GM23338 (cell line): ENCODE measurements around the gene NEK6. TPM values are rescaled to one million over a fixed set of nuclear protein-coding genes. Genes with fewer than 3 reads are reported as not detected.

Source experiments
- ATAC-seq: fragments of 200-7000 bp; cut with Tn5 transposase; 3 replicates; pipeline ENCODE4 v1.9.1; 2020
- DNase-seq: peaks from one replicate; pipeline ENCODE4 v3.0.0-alpha.2; 2015; ENCODE audit warnings: low spot score
- H2AFZ ChIP-seq: fragments of 200-600 bp; sonication (generic); 2 replicates; pipeline ENCODE4 v1.8.0; 2016; ENCODE audit warnings: antibody characterized with exemption, mild to moderate bottlenecking, moderate library complexity
- H3F3A ChIP-seq: fragments of 200-600 bp; sonication (generic); replicated peaks from 2 replicates; pipeline ENCODE4 v1.8.0; 2017; ENCODE audit warnings: antibody characterized with exemption, mixed run types, low read depth
- H3K27ac ChIP-seq: fragments of 200-600 bp; sonication (generic); 2 replicates; pipeline ENCODE4 v1.6.1; 2016; ENCODE audit warnings: low read depth
- H3K27me3 ChIP-seq: fragments of 200-600 bp; sonication (generic); 2 replicates; pipeline ENCODE4 v1.8.0; 2016; ENCODE audit warnings: mild to moderate bottlenecking, mixed run types, moderate library complexity; ENCODE audit not compliant: insufficient read depth
- H3K36me3 ChIP-seq: fragments of 200-600 bp; sonication (generic); 2 replicates; pipeline ENCODE4 v1.8.0; 2016; ENCODE audit warnings: mild to moderate bottlenecking; ENCODE audit not compliant: insufficient read depth
- H3K4me1 ChIP-seq: fragments of 200-600 bp; sonication (generic); 2 replicates; pipeline ENCODE4 v1.8.0; 2016; ENCODE audit warnings: mild to moderate bottlenecking, moderate library complexity; ENCODE audit not compliant: insufficient read depth
- H3K4me2 ChIP-seq: fragments of 200-600 bp; sonication (generic); 2 replicates; pipeline ENCODE4 v1.7.1; 2017; ENCODE audit warnings: mixed run types
- H3K4me3 ChIP-seq: fragments of 200-600 bp; sonication (generic); 2 replicates; pipeline ENCODE4 v1.6.1; 2016; ENCODE audit warnings: mixed run types
- H3K79me2 ChIP-seq: fragments of 200-600 bp; sonication (generic); replicated peaks from 2 replicates; pipeline ENCODE4 v1.8.0; 2017; ENCODE audit warnings: mild to moderate bottlenecking; ENCODE audit not compliant: insufficient read depth
- H3K9me2 ChIP-seq: fragments of 200-600 bp; sonication (generic); 2 replicates; pipeline ENCODE4 v1.8.0; 2017; ENCODE audit not compliant: insufficient read depth
- H4K20me1 ChIP-seq: fragments of 200-600 bp; sonication (generic); replicated peaks from 2 replicates; pipeline ENCODE4 v1.8.0; 2017; ENCODE audit warnings: mild to moderate bottlenecking; ENCODE audit not compliant: insufficient read depth
- H3K27ac Mint-ChIP-seq: 2 replicates; pipeline ENCODE4 v1.8.0; 2020; ENCODE audit warnings: inconsistent platforms, mild to moderate bottlenecking, moderate library complexity, mixed read lengths
- H3K27me3 Mint-ChIP-seq: 3 replicates; pipeline ENCODE4 v1.8.0; 2022; ENCODE audit warnings: low read depth, mild to moderate bottlenecking, moderate library complexity, mixed read lengths, inconsistent platforms; ENCODE audit not compliant: insufficient read depth, poor library complexity
- H3K36me3 Mint-ChIP-seq: 3 replicates; pipeline ENCODE4 v1.8.0; 2021; ENCODE audit warnings: low read depth, mild to moderate bottlenecking, inconsistent platforms, moderate library complexity, mixed read lengths
- H3K4me1 Mint-ChIP-seq: 3 replicates; pipeline ENCODE4 v1.8.0; 2020; ENCODE audit warnings: mild to moderate bottlenecking, inconsistent platforms, mixed read lengths
- H3K4me3 Mint-ChIP-seq: 3 replicates; pipeline ENCODE4 v1.8.0; 2021; ENCODE audit warnings: moderate library complexity, mild to moderate bottlenecking, inconsistent platforms, mixed read lengths
- H3K9me3 Mint-ChIP-seq: 3 replicates; pipeline ENCODE4 v1.8.0; 2020; ENCODE audit warnings: moderate library complexity, mild to moderate bottlenecking, inconsistent platforms, mixed read lengths
- EZH2 ChIP-seq: fragments of 200-600 bp; sonication (generic); IDR thresholded peaks from one replicate; pipeline ENCODE4 v1.8.0; 2017; ENCODE audit warnings: antibody characterized with exemption, mild to moderate bottlenecking, low read depth; ENCODE audit not compliant: unreplicated experiment
- EZH2phosphoT487 ChIP-seq: fragments of 200-600 bp; sonication (generic); IDR thresholded peaks from one replicate; pipeline ENCODE4 v1.8.1; 2018; ENCODE audit warnings: antibody characterized with exemption; ENCODE audit not compliant: unreplicated experiment
- JUNB ChIP-seq: IDR thresholded peaks from one replicate; pipeline ENCODE4 v1.6.1; 2016; ENCODE audit warnings: antibody characterized with exemption; ENCODE audit not compliant: unreplicated experiment
- NANOG ChIP-seq: IDR thresholded peaks from 2 replicates; pipeline ENCODE4 v1.6.1; 2016; ENCODE audit warnings: antibody characterized with exemption, borderline replicate concordance
- POLR2AphosphoS5 ChIP-seq: IDR thresholded peaks from 2 replicates; pipeline ENCODE4 v1.6.1; 2016; ENCODE audit warnings: antibody characterized with exemption, low read depth
- polyA plus RNA-seq: library from polyadenylated mRNA; unstranded; fragments of >200 nt; fragmentation: Nextera tagmentation; extraction: Ambion mirVana; gene quantifications from 2 replicates; pipeline ENCODE4 v1.2.1, GENCODE V29; 2016
- total RNA-seq: library from RNA; depleted of rRNA; stranded (reverse); fragments of >200 nt; shearing (Covaris generic); gene quantifications from 2 replicates; pipeline ENCODE4 v1.2.3, GENCODE V29; 2014
- TF ChIP-seq, protein P1 (sequence below): IDR thresholded peaks from one replicate; pipeline ENCODE4 v1.6.1; 2018; ENCODE audit warnings: antibody characterized with exemption; ENCODE audit not compliant: unreplicated experiment
- TF ChIP-seq, protein P2 (sequence below): fragments of 250-450 bp; sonication (Bioruptor Pico); IDR thresholded peaks from 2 replicates; pipeline ENCODE4 v1.5.0; 2020; ENCODE audit warnings: mild to moderate bottlenecking, moderate library complexity
- TF ChIP-seq, protein P3 (sequence below), 2 experiments: fragments of 200-600 bp in 1 of 2; sonication (generic) in 1 of 2; conservative IDR thresholded peaks; 2 replicates each; pipeline versions ENCODE4 v1.5.1 to v1.6.1; 2016 to 2017; ENCODE audit warnings: antibody characterized with exemption in 2 of 2, low read depth in 2 of 2, mild to moderate bottlenecking in 2 of 2, moderate library complexity in 1 of 2

NEK6 gene
- total and polyA plus RNA-seq, 2 experiments from 2014 or later, result 8.1 to 11.2 TPM

DNA sequence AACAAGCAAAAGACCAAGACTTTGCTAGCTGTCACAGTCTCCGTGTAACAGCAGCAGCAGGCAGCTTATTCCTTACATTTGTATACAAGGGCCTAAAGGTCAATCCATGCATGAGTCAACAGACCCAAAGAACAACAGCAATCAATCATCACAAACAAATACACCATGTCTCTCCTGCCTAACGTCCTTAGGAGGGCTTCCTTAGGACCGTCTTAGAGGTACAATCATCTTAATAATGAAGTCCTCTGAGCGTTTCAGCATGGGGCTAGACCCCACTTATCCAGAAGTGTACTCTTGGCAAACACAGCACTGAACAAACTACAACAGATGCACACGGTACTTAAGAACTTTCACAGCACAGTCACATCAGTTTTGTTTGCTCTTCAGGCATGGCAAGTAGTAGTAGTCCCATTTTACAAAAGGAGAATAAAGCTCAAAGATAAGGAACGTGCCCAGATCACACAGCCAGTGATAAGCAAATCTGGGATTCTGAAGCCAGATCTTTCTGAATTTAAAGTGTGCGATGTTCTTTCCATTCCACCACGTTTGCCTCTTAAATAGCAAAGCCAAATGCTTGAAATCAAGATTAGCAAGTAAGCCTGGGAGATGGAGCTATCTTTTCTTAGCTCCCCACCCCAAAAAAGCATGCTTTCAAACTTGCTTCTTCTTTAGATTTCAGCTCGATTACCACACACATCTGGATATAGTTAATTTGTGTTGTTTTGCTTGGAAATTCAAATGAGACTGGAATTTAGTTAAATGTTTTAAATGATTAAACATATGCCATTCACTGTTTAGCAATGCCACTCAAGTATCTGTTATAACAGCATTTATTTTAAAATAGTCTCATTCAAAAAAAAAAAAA, 133.3 kb downstream of the NEK6 start:
- H3K4me2 ChIP-seq, result no peak overlapping the region
- H3K27me3 ChIP-seq, result no peaks in the 10 kb centered on the region
- no peak overlapping the region for H3K4me3 ChIP-seq
- H3K4me3 Mint-ChIP-seq, result no peak overlapping the region
- H3F3A ChIP-seq, result no peaks in the 10 kb centered on the region
- H3K36me3 ChIP-seq, result no peaks in the 10 kb centered on the region
- peaks cover 18% of the 10 kb centered on the region; the same call in 1 of the 2 replicates for H3K4me1 ChIP-seq
- no peaks in the 10 kb centered on the region for H3K9me2 ChIP-seq
- H3K27me3 Mint-ChIP-seq, result peaks cover 3% of the 10 kb centered on the region
- H3K27ac ChIP-seq, result no peak overlapping the region
- DNase-seq (no peak), ATAC-seq (no peak)
- TF ChIP-seq, protein P1, sequence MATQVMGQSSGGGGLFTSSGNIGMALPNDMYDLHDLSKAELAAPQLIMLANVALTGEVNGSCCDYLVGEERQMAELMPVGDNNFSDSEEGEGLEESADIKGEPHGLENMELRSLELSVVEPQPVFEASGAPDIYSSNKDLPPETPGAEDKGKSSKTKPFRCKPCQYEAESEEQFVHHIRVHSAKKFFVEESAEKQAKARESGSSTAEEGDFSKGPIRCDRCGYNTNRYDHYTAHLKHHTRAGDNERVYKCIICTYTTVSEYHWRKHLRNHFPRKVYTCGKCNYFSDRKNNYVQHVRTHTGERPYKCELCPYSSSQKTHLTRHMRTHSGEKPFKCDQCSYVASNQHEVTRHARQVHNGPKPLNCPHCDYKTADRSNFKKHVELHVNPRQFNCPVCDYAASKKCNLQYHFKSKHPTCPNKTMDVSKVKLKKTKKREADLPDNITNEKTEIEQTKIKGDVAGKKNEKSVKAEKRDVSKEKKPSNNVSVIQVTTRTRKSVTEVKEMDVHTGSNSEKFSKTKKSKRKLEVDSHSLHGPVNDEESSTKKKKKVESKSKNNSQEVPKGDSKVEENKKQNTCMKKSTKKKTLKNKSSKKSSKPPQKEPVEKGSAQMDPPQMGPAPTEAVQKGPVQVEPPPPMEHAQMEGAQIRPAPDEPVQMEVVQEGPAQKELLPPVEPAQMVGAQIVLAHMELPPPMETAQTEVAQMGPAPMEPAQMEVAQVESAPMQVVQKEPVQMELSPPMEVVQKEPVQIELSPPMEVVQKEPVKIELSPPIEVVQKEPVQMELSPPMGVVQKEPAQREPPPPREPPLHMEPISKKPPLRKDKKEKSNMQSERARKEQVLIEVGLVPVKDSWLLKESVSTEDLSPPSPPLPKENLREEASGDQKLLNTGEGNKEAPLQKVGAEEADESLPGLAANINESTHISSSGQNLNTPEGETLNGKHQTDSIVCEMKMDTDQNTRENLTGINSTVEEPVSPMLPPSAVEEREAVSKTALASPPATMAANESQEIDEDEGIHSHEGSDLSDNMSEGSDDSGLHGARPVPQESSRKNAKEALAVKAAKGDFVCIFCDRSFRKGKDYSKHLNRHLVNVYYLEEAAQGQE, result no peak
- TF ChIP-seq, protein P2, sequence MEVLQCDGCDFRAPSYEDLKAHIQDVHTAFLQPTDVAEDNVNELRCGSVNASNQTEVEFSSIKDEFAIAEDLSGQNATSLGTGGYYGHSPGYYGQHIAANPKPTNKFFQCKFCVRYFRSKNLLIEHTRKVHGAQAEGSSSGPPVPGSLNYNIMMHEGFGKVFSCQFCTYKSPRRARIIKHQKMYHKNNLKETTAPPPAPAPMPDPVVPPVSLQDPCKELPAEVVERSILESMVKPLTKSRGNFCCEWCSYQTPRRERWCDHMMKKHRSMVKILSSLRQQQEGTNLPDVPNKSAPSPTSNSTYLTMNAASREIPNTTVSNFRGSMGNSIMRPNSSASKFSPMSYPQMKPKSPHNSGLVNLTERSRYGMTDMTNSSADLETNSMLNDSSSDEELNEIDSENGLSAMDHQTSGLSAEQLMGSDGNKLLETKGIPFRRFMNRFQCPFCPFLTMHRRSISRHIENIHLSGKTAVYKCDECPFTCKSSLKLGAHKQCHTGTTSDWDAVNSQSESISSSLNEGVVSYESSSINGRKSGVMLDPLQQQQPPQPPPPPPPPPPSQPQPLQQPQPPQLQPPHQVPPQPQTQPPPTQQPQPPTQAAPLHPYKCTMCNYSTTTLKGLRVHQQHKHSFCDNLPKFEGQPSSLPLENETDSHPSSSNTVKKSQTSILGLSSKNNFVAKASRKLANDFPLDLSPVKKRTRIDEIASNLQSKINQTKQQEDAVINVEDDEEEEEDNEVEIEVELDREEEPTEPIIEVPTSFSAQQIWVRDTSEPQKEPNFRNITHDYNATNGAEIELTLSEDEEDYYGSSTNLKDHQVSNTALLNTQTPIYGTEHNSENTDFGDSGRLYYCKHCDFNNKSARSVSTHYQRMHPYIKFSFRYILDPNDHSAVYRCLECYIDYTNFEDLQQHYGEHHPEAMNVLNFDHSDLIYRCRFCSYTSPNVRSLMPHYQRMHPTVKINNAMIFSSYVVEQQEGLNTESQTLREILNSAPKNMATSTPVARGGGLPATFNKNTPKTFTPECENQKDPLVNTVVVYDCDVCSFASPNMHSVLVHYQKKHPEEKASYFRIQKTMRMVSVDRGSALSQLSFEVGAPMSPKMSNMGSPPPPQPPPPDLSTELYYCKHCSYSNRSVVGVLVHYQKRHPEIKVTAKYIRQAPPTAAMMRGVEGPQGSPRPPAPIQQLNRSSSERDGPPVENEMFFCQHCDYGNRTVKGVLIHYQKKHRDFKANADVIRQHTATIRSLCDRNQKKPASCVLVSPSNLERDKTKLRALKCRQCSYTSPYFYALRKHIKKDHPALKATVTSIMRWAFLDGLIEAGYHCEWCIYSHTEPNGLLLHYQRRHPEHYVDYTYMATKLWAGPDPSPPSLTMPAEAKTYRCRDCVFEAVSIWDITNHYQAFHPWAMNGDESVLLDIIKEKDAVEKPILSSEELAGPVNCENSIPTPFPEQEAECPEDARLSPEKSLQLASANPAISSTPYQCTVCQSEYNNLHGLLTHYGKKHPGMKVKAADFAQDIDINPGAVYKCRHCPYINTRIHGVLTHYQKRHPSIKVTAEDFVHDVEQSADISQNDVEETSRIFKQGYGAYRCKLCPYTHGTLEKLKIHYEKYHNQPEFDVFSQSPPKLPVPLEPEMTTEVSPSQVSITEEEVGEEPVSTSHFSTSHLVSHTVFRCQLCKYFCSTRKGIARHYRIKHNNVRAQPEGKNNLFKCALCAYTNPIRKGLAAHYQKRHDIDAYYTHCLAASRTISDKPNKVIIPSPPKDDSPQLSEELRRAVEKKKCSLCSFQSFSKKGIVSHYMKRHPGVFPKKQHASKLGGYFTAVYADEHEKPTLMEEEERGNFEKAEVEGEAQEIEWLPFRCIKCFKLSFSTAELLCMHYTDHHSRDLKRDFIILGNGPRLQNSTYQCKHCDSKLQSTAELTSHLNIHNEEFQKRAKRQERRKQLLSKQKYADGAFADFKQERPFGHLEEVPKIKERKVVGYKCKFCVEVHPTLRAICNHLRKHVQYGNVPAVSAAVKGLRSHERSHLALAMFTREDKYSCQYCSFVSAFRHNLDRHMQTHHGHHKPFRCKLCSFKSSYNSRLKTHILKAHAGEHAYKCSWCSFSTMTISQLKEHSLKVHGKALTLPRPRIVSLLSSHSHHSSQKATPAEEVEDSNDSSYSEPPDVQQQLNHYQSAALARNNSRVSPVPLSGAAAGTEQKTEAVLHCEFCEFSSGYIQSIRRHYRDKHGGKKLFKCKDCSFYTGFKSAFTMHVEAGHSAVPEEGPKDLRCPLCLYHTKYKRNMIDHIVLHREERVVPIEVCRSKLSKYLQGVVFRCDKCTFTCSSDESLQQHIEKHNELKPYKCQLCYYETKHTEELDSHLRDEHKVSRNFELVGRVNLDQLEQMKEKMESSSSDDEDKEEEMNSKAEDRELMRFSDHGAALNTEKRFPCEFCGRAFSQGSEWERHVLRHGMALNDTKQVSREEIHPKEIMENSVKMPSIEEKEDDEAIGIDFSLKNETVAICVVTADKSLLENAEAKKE, result no peak
- TF ChIP-seq, protein P3, sequence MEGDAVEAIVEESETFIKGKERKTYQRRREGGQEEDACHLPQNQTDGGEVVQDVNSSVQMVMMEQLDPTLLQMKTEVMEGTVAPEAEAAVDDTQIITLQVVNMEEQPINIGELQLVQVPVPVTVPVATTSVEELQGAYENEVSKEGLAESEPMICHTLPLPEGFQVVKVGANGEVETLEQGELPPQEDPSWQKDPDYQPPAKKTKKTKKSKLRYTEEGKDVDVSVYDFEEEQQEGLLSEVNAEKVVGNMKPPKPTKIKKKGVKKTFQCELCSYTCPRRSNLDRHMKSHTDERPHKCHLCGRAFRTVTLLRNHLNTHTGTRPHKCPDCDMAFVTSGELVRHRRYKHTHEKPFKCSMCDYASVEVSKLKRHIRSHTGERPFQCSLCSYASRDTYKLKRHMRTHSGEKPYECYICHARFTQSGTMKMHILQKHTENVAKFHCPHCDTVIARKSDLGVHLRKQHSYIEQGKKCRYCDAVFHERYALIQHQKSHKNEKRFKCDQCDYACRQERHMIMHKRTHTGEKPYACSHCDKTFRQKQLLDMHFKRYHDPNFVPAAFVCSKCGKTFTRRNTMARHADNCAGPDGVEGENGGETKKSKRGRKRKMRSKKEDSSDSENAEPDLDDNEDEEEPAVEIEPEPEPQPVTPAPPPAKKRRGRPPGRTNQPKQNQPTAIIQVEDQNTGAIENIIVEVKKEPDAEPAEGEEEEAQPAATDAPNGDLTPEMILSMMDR (conservative IDR thresholded peaks at IDR 0.05; ENCODE audit: low read depth in 2 of 2), result no peak
- TF ChIP-seq NANOG (no peak), EZH2phosphoT487 (no peak), EZH2 (no peak), JUNB (no peak), POLR2AphosphoS5 (no peak)
- no peak overlapping the region for H2AFZ ChIP-seq
- peaks cover 98% of the 10 kb centered on the region for H3K79me2 ChIP-seq
- peaks cover 3% of the 10 kb centered on the region; the same call in 1 of the 3 replicates for H3K36me3 Mint-ChIP-seq
- peaks cover 24% of the 10 kb centered on the region for H4K20me1 ChIP-seq
- peaks cover 66% of the 10 kb centered on the region for H3K4me1 Mint-ChIP-seq
- H3K27ac Mint-ChIP-seq, result peak overlapping the region; percentile 5; the same call in 1 of the 2 replicates
- H3K9me3 Mint-ChIP-seq, result no peaks in the 10 kb centered on the region
